Tibial artery (tissue), 4 donors: ENCODE measurements around the gene HOMEZ.

Experiments used
- DNase-seq, 2 donors: peaks; one replicate each; pipeline ENCODE4 v3.0.0-alpha.2; 2019
- H3K27ac ChIP-seq, 2 donors: fragments of 200-600 bp; sonication (generic) in 1 of 2; 1 replicate in 1 of 2; 2 replicates in 1 of 2; pipeline ENCODE4 v1.5.1; 2018 to 2019; ENCODE audit warnings: mild to moderate bottlenecking in 1 of 2
- H3K27me3 ChIP-seq, 2 donors: fragments of 200-600 bp; sonication (generic) in 1 of 2; one replicate each; pipeline versions ENCODE4 v1.5.1 to v1.6.0; 2016 to 2019
- H3K36me3 ChIP-seq, 3 donors: fragments of 200-600 bp; sonication (generic) in 2 of 3; one replicate each; pipeline ENCODE4 v1.5.1; 2016 to 2019; ENCODE audit warnings: mild to moderate bottlenecking in 2 of 3
- H3K4me1 ChIP-seq, 4 donors: fragments of 200-600 bp; sonication (generic) in 2 of 4; 1 replicate in 3 of 4; 2 replicates in 1 of 4; pipeline ENCODE4 v1.5.1; 2016 to 2019
- H3K4me3 ChIP-seq, 2 donors: fragments of 200-600 bp; sonication (generic) in 1 of 2; 1 replicate in 1 of 2; 2 replicates in 1 of 2; pipeline ENCODE4 v1.5.1; 2018 to 2019; ENCODE audit warnings: mild to moderate bottlenecking in 2 of 2
- H3K9me3 ChIP-seq, 3 donors: fragments of 200-600 bp; sonication (generic) in 1 of 3; one replicate each; pipeline ENCODE4 v1.5.1; 2016 to 2019
- CTCF ChIP-seq, 2 experiments: fragments of 200-600 bp in 1 of 2; fragments of 450-650 bp in 1 of 2; IDR thresholded peaks; one replicate each; pipeline ENCODE4 v1.5.1; 2017 to 2019; ENCODE audit warnings: antibody characterized with exemption in 2 of 2, mild to moderate bottlenecking in 1 of 2, moderate library complexity in 1 of 2
- intact Hi-C: fragments of 100-400 bp; cut with DNase I; formaldehyde crosslinking; loops from one replicate; pipeline ENCODE4 v1.15.0; 2023; ENCODE audit warnings: low total_unique reads

The HOMEZ gene

DNA sequence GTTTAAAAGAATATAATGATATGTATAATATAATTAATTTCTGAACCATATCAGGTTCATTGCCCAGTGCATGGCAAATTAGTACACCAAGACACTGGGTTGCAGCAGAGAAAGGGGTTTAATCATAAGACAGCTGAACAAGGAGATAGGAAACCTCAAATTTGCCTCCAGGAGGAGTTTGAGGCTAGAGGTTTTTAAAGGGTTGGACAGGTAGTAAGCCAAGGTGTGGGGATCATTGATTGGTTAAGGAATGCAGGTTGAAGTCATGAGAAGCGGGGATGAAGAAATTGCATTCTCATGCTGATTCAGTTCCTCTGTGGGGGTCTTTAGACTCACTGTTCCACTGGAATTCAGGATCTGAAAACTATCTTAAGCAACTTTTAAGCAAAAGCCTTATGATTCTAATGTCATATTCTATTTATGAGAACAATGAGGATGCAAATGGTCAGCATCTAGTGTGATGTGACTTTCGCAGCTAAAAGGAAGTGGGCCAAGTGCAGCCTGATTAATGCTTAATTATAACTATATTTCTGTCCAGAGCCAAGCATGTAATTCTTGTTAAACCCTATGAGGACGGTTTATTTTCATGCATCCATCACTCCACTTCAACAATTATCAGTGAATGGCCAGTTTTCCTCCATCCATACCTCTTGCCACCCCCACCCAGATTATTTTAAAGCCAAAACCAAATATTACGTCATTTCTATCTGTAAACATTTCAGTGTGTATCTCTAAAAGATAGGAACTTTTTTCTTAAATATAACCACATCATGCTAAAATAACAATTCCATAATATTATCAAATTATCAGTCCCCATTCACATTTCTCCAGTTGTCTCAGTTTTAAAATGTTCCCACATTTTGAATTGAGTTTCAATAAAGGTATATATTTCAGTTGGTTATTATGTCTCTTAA, 33.3 kb downstream of the HOMEZ start:
- H3K27me3 ChIP-seq: no peaks in the 10 kb centered on the region
- intact Hi-C loops: no loop called here
- no peak for TF ChIP-seq CTCF (IDR thresholded peaks at IDR 0.05)
- H3K36me3 ChIP-seq: no peaks in the 10 kb centered on the region
- H3K4me1 ChIP-seq: no peaks in the 10 kb centered on the region
- H3K4me3 ChIP-seq: no peak overlapping the region
- no peak for DNase-seq
- H3K9me3 ChIP-seq: no peaks in the 10 kb centered on the region
- no peak overlapping the region for H3K27ac ChIP-seq

DNA sequence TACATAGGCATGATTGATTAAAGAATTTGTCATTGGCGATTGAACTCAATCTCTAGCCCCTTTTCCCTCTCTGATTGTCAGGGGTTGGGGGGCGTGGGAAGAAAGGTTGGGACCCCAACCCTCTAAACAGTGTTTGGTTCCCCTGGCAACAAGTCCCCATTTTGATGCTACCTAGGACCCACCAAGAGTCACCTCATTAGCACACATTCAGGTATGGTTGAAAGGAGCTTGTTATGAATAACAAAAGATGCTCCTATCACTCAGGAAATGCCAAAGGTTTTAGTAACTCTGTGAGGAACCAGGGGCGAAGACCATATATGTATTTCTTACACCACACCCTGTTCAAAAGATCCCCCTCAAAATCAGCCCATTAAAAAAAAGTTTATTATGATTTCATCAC, 33.9 kb downstream of the HOMEZ start:
- TF ChIP-seq CTCF (IDR thresholded peaks at IDR 0.05): no peak
- no peak overlapping the region for H3K27ac ChIP-seq
- intact Hi-C loops: no loop called here
- no peak for DNase-seq
- H3K9me3 ChIP-seq: no peaks in the 10 kb centered on the region
- H3K36me3 ChIP-seq: no peaks in the 10 kb centered on the region
- no peaks in the 10 kb centered on the region for H3K27me3 ChIP-seq
- no peaks in the 10 kb centered on the region for H3K4me1 ChIP-seq
- no peak overlapping the region for H3K4me3 ChIP-seq

DNA sequence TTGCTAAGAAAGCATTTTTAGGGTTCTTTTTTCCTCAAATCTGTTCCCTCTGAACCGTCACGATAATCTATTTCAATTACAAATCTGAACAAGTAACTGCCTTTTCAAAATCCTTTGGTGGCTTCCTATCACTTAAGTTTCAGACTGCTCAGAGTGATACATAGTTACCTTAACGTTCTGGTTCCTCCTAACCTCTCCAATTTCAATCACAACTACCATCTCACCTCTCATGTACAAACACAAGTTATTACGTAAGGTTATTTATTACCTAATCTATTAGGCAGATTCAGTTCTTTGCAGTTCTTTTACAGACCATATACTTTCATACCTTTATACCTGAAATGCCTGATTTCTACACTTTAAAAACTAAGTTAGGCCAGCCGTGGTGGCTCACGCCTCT, 36.1 kb downstream of the HOMEZ start:
- H3K36me3 ChIP-seq: no peaks in the 10 kb centered on the region
- H3K4me1 ChIP-seq: no peaks in the 10 kb centered on the region
- no peaks in the 10 kb centered on the region for H3K9me3 ChIP-seq
- intact Hi-C loops: no loop called here
- no peaks in the 10 kb centered on the region for H3K27me3 ChIP-seq
- no peak overlapping the region for H3K27ac ChIP-seq
- no peak for DNase-seq
- no peak overlapping the region for H3K4me3 ChIP-seq
- no peak for TF ChIP-seq CTCF (IDR thresholded peaks at IDR 0.05)

DNA sequence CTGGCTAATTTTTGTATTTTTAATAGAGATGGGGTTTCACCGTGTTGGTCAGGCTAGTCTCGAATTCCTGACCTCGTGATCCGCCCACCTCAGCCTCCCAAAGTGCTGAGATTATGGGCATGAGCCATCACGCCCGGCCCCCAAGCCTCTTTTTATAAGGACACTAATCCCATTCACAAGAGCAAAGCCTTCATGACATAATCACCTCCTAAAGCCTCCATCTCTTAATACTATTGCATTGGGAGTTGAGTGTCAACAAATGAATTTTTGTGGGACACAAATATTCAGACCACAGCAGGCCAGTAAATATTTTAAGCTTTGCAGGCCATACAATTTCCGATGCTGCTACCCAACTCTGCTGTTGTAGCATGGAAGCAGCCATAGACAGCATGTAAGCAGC, 37.3 kb downstream of the HOMEZ start:
- Histone ChIP-seq H3K9me3 (no peaks in the 10 kb centered on the region), H3K27ac (no peak overlapping the region), H3K4me1 (no peaks in the 10 kb centered on the region), H3K36me3 (no peaks in the 10 kb centered on the region), H3K4me3 (no peak overlapping the region), H3K27me3 (no peaks in the 10 kb centered on the region)
- intact Hi-C loops: no loop called here
- TF ChIP-seq CTCF (IDR thresholded peaks at IDR 0.05): no peak
- no peak for DNase-seq

GRCh38 chr14:23245282-23245681, 40.6 kb downstream of the HOMEZ start:
- Histone ChIP-seq H3K27me3 (no peaks in the 10 kb centered on the region), H3K9me3 (no peaks in the 10 kb centered on the region), H3K27ac (no peak overlapping the region), H3K36me3 (no peaks in the 10 kb centered on the region), H3K4me1 (no peaks in the 10 kb centered on the region), H3K4me3 (no peak overlapping the region)
- no peak for DNase-seq
- no peak for TF ChIP-seq CTCF (IDR thresholded peaks at IDR 0.05)
- intact Hi-C loops: no loop called here
